ENCODE measurements around the gene PRR15. TPM values are rescaled to one million over a fixed set of nuclear protein-coding genes. Genes with fewer than 3 reads are reported as not detected.

Gene PRR15
- total and polyA plus RNA-seq, 2 donors (not counting 1 experiment from before 2014, with no cell fraction given) = 0.04 TPM; not detected in 1

GRCh38 chr7:29538389-29538788 is 25.2 kb upstream of the PRR15 start:
- intact Hi-C loops (cut with micrococcal nuclease) = no loop called here
- Histone ChIP-seq H3K9me3 (ENCODE audit: control extremely low read depth in 1 of 3, control insufficient read depth in 2 of 3, insufficient read depth in 1 of 3, low read length in 2 of 3) (no peaks in the 10 kb centered on the region), H3K4me2 (replicated peaks; ENCODE audit: low read depth, low read length, poor library complexity, severe bottlenecking) (no peak overlapping the region), H3K9ac (ENCODE audit: low read length) (no peak overlapping the region), H3K79me2 (ENCODE audit: control insufficient read depth, insufficient read depth, low read length) (no peaks in the 10 kb centered on the region), H3K36me3 (replicated peaks in 1 of 2; ENCODE audit: control extremely low read depth in 1 of 2, control insufficient read depth in 1 of 2, extremely low read depth in 1 of 2, insufficient read depth in 2 of 2, low read length in 1 of 2) (no peaks in the 10 kb centered on the region), H3K27me3 (replicated peaks in 1 of 4; ENCODE audit: control extremely low read depth in 1 of 4, control insufficient read depth in 3 of 4, insufficient read depth in 4 of 4, low read length in 3 of 4) (no peaks in the 10 kb centered on the region), H3K27ac (ENCODE audit: low read length in 2 of 2) (no peak overlapping the region), H4K20me1 (ENCODE audit: control insufficient read depth, insufficient read depth, low read length, poor library complexity, severe bottlenecking) (no peaks in the 10 kb centered on the region), H2AFZ (ENCODE audit: insufficient read depth, low read depth, low read length, poor library complexity, severe bottlenecking) (no peak overlapping the region), H3K4me3 (ENCODE audit: control extremely low read depth in 1 of 5, extremely low read depth in 1 of 5, insufficient read depth in 1 of 5, low read depth in 2 of 5, low read length in 4 of 5) (no peak overlapping the region), H3K4me1 (ENCODE audit: control insufficient read depth in 2 of 2, insufficient read depth in 2 of 2, low read length in 2 of 2) (no peaks in the 10 kb centered on the region)
- TF ChIP-seq EZH2 (IDR thresholded peaks at IDR 0.05; ENCODE audit: borderline replicate concordance, insufficient read depth, low read depth, low read length, poor library complexity, severe bottlenecking) = no peak
- Mint-ChIP-seq H3K27ac (no peak overlapping the region), H3K4me1 (no peaks in the 10 kb centered on the region), H3K9me3 (ENCODE audit: insufficient read depth) (no peaks in the 10 kb centered on the region), H3K27me3 (peaks cover 32% of the 10 kb centered on the region), H3K4me3 (no peak overlapping the region)
- ChIA-PET CTCF (no interaction called here), POLR2A (no interaction called here)
- ATAC-seq (ENCODE audit: low read depth) (no peak), DNase-seq (no peak)
- 92% methylated on average over 2 of the region's 4 CpGs for WGBS (ENCODE audit: insufficient coverage)

DNA sequence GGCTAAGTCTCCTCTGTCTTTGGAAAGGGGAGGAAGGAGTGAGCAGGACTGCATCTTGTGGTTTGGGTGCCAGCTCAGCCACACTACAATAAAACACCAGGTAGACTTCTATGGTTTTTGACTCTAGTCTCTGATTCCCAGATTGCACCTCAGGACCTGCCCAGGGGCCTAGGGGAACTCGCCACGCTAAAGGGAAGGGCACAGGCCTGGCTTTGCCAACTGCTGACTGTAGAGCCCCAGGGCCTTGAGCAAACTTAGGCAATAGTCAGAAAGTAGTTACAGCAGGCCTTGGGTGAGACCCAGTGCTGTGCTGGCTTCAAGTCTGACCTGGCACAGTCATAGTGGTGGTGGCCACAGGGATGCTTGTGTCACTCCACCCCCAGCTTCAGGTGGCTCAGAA is 24.2 kb upstream of the PRR15 start:
- 86% methylated on average over 2 of the region's 2 CpGs for WGBS (ENCODE audit: insufficient coverage)
- no peak for DNase-seq
- intact Hi-C loops (cut with micrococcal nuclease) = no loop called here

More for the DNA sequence above, 24.2 kb upstream of the PRR15 start:
- Mint-ChIP-seq H3K27me3 (peaks cover 34% of the 10 kb centered on the region), H3K9me3 (ENCODE audit: insufficient read depth) (no peaks in the 10 kb centered on the region), H3K4me3 (no peak overlapping the region), H3K4me1 (no peaks in the 10 kb centered on the region), H3K27ac (no peak overlapping the region)
- Histone ChIP-seq H3K27me3 (replicated peaks in 1 of 4; ENCODE audit: control extremely low read depth in 1 of 4, control insufficient read depth in 3 of 4, insufficient read depth in 4 of 4, low read length in 3 of 4) (no peaks in the 10 kb centered on the region), H3K4me1 (ENCODE audit: control insufficient read depth in 2 of 2, insufficient read depth in 2 of 2, low read length in 2 of 2) (no peaks in the 10 kb centered on the region), H3K9ac (ENCODE audit: low read length) (no peak overlapping the region), H3K9me3 (ENCODE audit: control extremely low read depth in 1 of 3, control insufficient read depth in 2 of 3, insufficient read depth in 1 of 3, low read length in 2 of 3) (peaks cover 0 to 3% (median 0%) of the 10 kb centered on the region in 3 donors), H3K4me3 (ENCODE audit: control extremely low read depth in 1 of 5, extremely low read depth in 1 of 5, insufficient read depth in 1 of 5, low read depth in 2 of 5, low read length in 4 of 5) (no peak overlapping the region), H3K79me2 (ENCODE audit: control insufficient read depth, insufficient read depth, low read length) (no peaks in the 10 kb centered on the region), H4K20me1 (ENCODE audit: control insufficient read depth, insufficient read depth, low read length, poor library complexity, severe bottlenecking) (no peaks in the 10 kb centered on the region), H3K4me2 (replicated peaks; ENCODE audit: low read depth, low read length, poor library complexity, severe bottlenecking) (no peak overlapping the region), H2AFZ (ENCODE audit: insufficient read depth, low read depth, low read length, poor library complexity, severe bottlenecking) (no peak overlapping the region), H3K36me3 (replicated peaks in 1 of 2; ENCODE audit: control extremely low read depth in 1 of 2, control insufficient read depth in 1 of 2, extremely low read depth in 1 of 2, insufficient read depth in 2 of 2, low read length in 1 of 2) (no peaks in the 10 kb centered on the region), H3K27ac (ENCODE audit: low read length in 2 of 2) (no peak overlapping the region)
- TF ChIP-seq, protein P1, sequence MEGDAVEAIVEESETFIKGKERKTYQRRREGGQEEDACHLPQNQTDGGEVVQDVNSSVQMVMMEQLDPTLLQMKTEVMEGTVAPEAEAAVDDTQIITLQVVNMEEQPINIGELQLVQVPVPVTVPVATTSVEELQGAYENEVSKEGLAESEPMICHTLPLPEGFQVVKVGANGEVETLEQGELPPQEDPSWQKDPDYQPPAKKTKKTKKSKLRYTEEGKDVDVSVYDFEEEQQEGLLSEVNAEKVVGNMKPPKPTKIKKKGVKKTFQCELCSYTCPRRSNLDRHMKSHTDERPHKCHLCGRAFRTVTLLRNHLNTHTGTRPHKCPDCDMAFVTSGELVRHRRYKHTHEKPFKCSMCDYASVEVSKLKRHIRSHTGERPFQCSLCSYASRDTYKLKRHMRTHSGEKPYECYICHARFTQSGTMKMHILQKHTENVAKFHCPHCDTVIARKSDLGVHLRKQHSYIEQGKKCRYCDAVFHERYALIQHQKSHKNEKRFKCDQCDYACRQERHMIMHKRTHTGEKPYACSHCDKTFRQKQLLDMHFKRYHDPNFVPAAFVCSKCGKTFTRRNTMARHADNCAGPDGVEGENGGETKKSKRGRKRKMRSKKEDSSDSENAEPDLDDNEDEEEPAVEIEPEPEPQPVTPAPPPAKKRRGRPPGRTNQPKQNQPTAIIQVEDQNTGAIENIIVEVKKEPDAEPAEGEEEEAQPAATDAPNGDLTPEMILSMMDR (IDR thresholded peaks at IDR 0.05) = no peak
- no peak for TF ChIP-seq EZH2 (IDR thresholded peaks at IDR 0.05; ENCODE audit: borderline replicate concordance, insufficient read depth, low read depth, low read length, poor library complexity, severe bottlenecking)
- ChIA-PET POLR2A (no interaction called here), CTCF (no interaction called here)
- no peak for ATAC-seq (ENCODE audit: low read depth)
